AG10803 (cell line): Measurements from ENCODE around the gene PARD3.

Source experiments
- DNase-seq: peaks from one replicate; pipeline ENCODE4 v3.0.0; 2010; ENCODE audit warnings: low read depth
- H3K4me3 ChIP-seq: 2 replicates; pipeline ENCODE4 v1.5.1; 2011; ENCODE audit warnings: mild to moderate bottlenecking, low read length, control low read depth
- TF ChIP-seq, protein P1 (sequence below): conservative IDR thresholded peaks from 2 replicates; pipeline ENCODE4 v1.5.1; 2011; ENCODE audit warnings: mild to moderate bottlenecking, low read length, control low read depth, inconsistent platforms

PARD3 gene

DNA sequence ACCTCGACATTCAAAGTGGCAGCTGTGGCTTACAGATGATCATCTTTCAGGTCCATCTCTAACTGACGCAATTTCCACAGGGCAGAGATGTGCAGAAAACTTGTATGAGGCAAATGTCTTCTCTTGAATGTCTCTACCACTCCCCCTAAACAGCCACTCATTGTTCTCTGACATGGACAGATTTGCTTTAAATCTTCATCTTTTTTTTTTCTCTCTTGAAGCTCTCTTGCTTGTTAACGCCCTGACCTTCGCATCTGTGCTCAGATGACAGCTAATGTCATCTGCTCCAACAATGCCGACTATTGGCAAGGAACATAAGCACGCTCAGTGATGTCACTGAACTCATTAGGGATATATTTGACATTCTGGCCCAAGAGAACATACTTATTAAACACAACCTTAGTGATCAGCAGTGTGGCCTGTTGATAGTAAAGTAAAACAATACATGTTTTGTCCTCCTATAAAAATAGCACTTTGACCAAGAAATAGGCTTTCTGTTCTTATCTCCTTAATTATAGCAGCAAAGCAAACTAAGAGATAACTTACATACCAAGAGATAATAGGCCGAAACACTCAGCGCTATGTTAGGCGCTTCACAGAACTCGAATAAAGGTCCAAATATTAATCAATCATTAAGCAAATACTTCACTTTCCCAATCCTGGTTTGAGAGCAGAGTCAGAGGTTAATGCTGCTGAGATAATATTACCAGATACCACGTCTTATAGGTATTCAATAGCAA lies 583.5 kb downstream of the PARD3 start:
- H3K4me3 ChIP-seq: no peak overlapping the region
- no peak for DNase-seq
- TF ChIP-seq, protein P1, sequence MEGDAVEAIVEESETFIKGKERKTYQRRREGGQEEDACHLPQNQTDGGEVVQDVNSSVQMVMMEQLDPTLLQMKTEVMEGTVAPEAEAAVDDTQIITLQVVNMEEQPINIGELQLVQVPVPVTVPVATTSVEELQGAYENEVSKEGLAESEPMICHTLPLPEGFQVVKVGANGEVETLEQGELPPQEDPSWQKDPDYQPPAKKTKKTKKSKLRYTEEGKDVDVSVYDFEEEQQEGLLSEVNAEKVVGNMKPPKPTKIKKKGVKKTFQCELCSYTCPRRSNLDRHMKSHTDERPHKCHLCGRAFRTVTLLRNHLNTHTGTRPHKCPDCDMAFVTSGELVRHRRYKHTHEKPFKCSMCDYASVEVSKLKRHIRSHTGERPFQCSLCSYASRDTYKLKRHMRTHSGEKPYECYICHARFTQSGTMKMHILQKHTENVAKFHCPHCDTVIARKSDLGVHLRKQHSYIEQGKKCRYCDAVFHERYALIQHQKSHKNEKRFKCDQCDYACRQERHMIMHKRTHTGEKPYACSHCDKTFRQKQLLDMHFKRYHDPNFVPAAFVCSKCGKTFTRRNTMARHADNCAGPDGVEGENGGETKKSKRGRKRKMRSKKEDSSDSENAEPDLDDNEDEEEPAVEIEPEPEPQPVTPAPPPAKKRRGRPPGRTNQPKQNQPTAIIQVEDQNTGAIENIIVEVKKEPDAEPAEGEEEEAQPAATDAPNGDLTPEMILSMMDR: no peak

GRCh38 chr10:34229917-34230316 lies 585.2 kb downstream of the PARD3 start:
- TF ChIP-seq, protein P1: no peak
- H3K4me3 ChIP-seq: no peak overlapping the region
- DNase-seq: no peak

DNA sequence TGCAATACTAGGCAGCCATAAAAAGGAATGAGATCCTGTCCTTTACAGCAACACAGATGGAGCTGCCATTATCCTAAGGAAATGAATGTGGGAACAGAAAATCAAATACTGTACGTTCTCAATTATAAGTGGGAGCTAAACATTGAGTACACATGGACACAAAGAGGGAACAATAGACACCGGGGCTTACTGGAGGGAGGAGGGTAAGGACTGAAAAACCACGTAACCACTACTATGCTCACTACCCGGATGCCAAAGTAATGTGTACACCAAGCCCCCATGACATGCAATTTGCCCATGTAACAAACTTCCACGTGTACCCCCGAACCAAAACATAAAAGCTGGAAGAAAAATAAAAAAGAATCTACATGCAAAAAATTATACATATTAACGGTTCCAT lies 587.0 kb downstream of the PARD3 start:
- TF ChIP-seq, protein P1: no peak
- no peak for DNase-seq
- H3K4me3 ChIP-seq: no peak overlapping the region

GRCh38 chr10:34224639-34225038 lies 590.5 kb downstream of the PARD3 start:
- no peak overlapping the region for H3K4me3 ChIP-seq
- no peak for DNase-seq

GRCh38 chr10:34223658-34224057 lies 591.4 kb downstream of the PARD3 start:
- DNase-seq: no peak
- H3K4me3 ChIP-seq: no peak overlapping the region
- TF ChIP-seq, protein P1: no peak

More at GRCh38 chr10:34224639-34225038, 590.5 kb downstream of the PARD3 start:
- TF ChIP-seq, protein P1: no peak

- H3K4me3 ChIP-seq: no peak overlapping the region
- TF ChIP-seq, protein P1: no peak
- no peak for DNase-seq
Measured at GRCh38 chr10:34222359-34222758, 592.7 kb downstream of the PARD3 start.

- DNase-seq: no peak
- no peak overlapping the region for H3K4me3 ChIP-seq
- TF ChIP-seq, protein P1: no peak
Measured at GRCh38 chr10:34219753-34220548, 595.1 kb downstream of the PARD3 start.
